HCT116 (cell line): ENCODE data around the gene COX7A1.

Source experiments
- CEBPB ChIP-seq: IDR thresholded peaks from 2 replicates; pipeline ENCODE4 v1.6.1; 2012; ENCODE audit warnings: low read depth
- EGR1 ChIP-seq: IDR thresholded peaks from 2 replicates; pipeline ENCODE4 v1.6.1; 2012; ENCODE audit warnings: low read depth
- EZH2 ChIP-seq: fragments of 200-600 bp; sonication (generic); IDR thresholded peaks from 2 replicates; pipeline ENCODE4 v1.6.1; 2017; ENCODE audit warnings: antibody characterized with exemption, mixed run types
- EZH2phosphoT487 ChIP-seq: fragments of 200-600 bp; IDR thresholded peaks from 2 replicates; pipeline ENCODE4 v1.6.1; 2018; ENCODE audit warnings: antibody characterized with exemption, borderline replicate concordance
- JUND ChIP-seq: IDR thresholded peaks from 2 replicates; pipeline ENCODE4 v1.6.1; 2012
- MAX ChIP-seq: IDR thresholded peaks from 2 replicates; pipeline ENCODE4 v1.6.1; 2012
- POLR2A ChIP-seq: IDR thresholded peaks from 2 replicates; pipeline ENCODE4 v1.7.0; 2011; ENCODE audit warnings: borderline replicate concordance; ENCODE audit not compliant: insufficient read depth, insufficient read length; ENCODE audit errors: extremely low read depth
- POLR2AphosphoS5 ChIP-seq: IDR thresholded peaks from 2 replicates; pipeline ENCODE4 v1.6.1; 2011; ENCODE audit warnings: mild to moderate bottlenecking, low read depth, low read length, moderate library complexity
- RAD21 ChIP-seq: IDR thresholded peaks from 2 replicates; pipeline ENCODE4 v1.6.1; 2012; ENCODE audit warnings: low read depth, mild to moderate bottlenecking
- SIN3A ChIP-seq: IDR thresholded peaks from 2 replicates; pipeline ENCODE4 v1.6.1; 2012; ENCODE audit warnings: low read depth
- YY1 ChIP-seq: IDR thresholded peaks from 2 replicates; pipeline ENCODE4 v1.6.1; 2011; ENCODE audit warnings: low read length, low read depth, moderate library complexity, mild to moderate bottlenecking; ENCODE audit not compliant: insufficient replicate concordance; ENCODE audit errors: extremely low read depth
- ZNF274 ChIP-seq: fragments of 200-500 bp; sonication (Bioruptor generic); IDR thresholded peaks from 2 replicates; pipeline ENCODE4 v1.6.1; 2014; ENCODE audit warnings: mild to moderate bottlenecking, low read depth, low read length, inconsistent platforms
- TF ChIP-seq, protein P1 (sequence below), 3 experiments: fragments of 200-600 bp in 1 of 3; sonication (generic) in 1 of 3; IDR thresholded peaks in 2 of 3; conservative IDR thresholded peaks in 1 of 3; 2 replicates each; pipeline ENCODE4 v1.5.1; 2012 to 2017; ENCODE audit warnings: low read depth in 2 of 3, low read length in 2 of 3, antibody characterized with exemption in 1 of 3, borderline replicate concordance in 1 of 3, control low read depth in 1 of 3, mild to moderate bottlenecking in 1 of 3, mixed read lengths in 1 of 3, mixed run types in 1 of 3, moderate library complexity in 1 of 3; ENCODE audit not compliant: insufficient read depth in 1 of 3
- TF ChIP-seq, protein P2 (sequence below): IDR thresholded peaks from 2 replicates; pipeline ENCODE4 v1.6.1; 2011; ENCODE audit warnings: mild to moderate bottlenecking, low read length, moderate library complexity; ENCODE audit not compliant: insufficient replicate concordance; ENCODE audit errors: extremely low read depth

DNA sequence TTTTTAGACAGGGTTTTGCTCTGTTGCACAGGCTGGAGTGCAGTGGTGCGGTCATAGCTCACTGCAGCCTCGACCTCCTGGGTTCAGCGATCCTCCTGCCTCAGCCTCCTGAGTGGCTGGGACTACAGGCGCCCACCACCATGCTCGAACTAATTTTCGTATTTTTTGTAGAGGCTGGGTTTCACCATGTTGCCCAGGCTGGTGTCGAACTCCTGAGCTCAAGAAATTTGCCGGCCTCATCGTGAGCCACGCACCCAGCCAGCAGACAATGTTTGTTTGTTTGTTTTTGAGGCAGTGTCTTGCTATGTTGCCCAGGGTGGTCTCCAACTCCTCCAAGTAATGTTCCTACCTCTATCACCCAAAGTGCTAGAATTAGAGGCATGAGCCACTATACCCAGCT is 879 bp upstream of the COX7A1 start:
- TF ChIP-seq POLR2AphosphoS5 (no peak), RAD21 (no peak), POLR2A (no peak), CEBPB (no peak), EZH2 (no peak), EZH2phosphoT487 (no peak), MAX (no peak), JUND (no peak), YY1 (no peak), ZNF274 (no peak), SIN3A (no peak), EGR1 (no peak)
- TF ChIP-seq, protein P1, sequence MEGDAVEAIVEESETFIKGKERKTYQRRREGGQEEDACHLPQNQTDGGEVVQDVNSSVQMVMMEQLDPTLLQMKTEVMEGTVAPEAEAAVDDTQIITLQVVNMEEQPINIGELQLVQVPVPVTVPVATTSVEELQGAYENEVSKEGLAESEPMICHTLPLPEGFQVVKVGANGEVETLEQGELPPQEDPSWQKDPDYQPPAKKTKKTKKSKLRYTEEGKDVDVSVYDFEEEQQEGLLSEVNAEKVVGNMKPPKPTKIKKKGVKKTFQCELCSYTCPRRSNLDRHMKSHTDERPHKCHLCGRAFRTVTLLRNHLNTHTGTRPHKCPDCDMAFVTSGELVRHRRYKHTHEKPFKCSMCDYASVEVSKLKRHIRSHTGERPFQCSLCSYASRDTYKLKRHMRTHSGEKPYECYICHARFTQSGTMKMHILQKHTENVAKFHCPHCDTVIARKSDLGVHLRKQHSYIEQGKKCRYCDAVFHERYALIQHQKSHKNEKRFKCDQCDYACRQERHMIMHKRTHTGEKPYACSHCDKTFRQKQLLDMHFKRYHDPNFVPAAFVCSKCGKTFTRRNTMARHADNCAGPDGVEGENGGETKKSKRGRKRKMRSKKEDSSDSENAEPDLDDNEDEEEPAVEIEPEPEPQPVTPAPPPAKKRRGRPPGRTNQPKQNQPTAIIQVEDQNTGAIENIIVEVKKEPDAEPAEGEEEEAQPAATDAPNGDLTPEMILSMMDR (IDR thresholded peaks at IDR 0.05 in 2 of 3, conservative IDR thresholded peaks at IDR 0.05 in 1 of 3; ENCODE audit: borderline replicate concordance in 1 of 3, insufficient read depth in 1 of 3, low read depth in 2 of 3, low read length in 2 of 3), result no peak
- TF ChIP-seq, protein P2, sequence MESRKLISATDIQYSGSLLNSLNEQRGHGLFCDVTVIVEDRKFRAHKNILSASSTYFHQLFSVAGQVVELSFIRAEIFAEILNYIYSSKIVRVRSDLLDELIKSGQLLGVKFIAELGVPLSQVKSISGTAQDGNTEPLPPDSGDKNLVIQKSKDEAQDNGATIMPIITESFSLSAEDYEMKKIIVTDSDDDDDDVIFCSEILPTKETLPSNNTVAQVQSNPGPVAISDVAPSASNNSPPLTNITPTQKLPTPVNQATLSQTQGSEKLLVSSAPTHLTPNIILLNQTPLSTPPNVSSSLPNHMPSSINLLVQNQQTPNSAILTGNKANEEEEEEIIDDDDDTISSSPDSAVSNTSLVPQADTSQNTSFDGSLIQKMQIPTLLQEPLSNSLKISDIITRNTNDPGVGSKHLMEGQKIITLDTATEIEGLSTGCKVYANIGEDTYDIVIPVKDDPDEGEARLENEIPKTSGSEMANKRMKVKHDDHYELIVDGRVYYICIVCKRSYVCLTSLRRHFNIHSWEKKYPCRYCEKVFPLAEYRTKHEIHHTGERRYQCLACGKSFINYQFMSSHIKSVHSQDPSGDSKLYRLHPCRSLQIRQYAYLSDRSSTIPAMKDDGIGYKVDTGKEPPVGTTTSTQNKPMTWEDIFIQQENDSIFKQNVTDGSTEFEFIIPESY, result no peak
